ENCODE results near the gene GCNT2.

Gene GCNT2

DNA sequence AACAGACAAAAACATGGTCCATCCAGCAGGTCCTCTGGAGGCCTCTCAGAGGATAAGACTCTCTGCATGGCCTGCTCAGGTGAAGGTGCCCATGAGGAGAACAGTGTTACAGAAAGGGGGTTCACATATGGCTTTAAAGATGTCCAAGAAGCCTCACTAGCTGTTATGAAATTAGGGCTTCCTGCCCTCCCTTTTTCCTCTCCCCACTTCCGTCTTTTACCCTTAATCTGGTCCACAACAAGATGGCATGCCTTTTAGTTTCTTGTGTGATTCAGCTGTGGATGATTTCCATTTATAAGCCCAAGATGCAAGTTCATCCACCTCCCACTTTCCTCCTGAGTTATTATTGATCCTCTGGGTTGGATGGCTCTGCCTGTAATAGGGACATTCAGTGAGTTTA lies 14.0 kb downstream of the GCNT2 start:
- H3K36me3 ChIP-seq, result no peaks in the 10 kb centered on the region
- no peak for DNase-seq
- TF ChIP-seq, protein P1, sequence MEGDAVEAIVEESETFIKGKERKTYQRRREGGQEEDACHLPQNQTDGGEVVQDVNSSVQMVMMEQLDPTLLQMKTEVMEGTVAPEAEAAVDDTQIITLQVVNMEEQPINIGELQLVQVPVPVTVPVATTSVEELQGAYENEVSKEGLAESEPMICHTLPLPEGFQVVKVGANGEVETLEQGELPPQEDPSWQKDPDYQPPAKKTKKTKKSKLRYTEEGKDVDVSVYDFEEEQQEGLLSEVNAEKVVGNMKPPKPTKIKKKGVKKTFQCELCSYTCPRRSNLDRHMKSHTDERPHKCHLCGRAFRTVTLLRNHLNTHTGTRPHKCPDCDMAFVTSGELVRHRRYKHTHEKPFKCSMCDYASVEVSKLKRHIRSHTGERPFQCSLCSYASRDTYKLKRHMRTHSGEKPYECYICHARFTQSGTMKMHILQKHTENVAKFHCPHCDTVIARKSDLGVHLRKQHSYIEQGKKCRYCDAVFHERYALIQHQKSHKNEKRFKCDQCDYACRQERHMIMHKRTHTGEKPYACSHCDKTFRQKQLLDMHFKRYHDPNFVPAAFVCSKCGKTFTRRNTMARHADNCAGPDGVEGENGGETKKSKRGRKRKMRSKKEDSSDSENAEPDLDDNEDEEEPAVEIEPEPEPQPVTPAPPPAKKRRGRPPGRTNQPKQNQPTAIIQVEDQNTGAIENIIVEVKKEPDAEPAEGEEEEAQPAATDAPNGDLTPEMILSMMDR (IDR thresholded peaks at IDR 0.05; ENCODE audit: low read depth, low read length), result no peak
- no peak overlapping the region for H3K4me3 ChIP-seq (ENCODE audit: low read depth, low read length)
- H3K27ac ChIP-seq, result no peak overlapping the region
- no peaks in the 10 kb centered on the region for H3K9me3 ChIP-seq (ENCODE audit: severe bottlenecking)
- no peaks in the 10 kb centered on the region for H3K27me3 ChIP-seq (ENCODE audit: insufficient read depth, low read depth, severe bottlenecking)

DNA sequence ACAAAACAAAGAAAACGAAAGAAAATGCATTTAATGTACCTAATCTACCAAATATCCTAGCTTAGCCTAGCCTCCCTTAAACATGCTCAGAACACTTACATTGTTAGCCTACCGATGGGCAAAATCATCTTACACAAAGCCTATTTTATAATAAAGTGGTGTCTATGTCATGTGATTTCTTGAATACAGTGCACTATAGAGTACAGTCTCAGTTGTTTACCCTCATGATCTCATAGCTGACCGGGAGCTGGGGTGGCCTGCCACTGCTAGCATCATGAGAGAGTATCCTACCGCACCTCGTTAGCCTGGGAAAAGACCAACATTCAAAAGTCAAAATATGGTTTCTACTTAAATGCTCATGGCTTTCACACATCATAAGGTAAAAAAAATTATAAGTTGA lies 16.6 kb downstream of the GCNT2 start:
- Histone ChIP-seq H3K4me3 (ENCODE audit: low read depth, low read length) (no peak overlapping the region), H3K27ac (no peak overlapping the region)
- TF ChIP-seq, protein P1 (IDR thresholded peaks at IDR 0.05; ENCODE audit: low read depth, low read length), result no peak

DNA sequence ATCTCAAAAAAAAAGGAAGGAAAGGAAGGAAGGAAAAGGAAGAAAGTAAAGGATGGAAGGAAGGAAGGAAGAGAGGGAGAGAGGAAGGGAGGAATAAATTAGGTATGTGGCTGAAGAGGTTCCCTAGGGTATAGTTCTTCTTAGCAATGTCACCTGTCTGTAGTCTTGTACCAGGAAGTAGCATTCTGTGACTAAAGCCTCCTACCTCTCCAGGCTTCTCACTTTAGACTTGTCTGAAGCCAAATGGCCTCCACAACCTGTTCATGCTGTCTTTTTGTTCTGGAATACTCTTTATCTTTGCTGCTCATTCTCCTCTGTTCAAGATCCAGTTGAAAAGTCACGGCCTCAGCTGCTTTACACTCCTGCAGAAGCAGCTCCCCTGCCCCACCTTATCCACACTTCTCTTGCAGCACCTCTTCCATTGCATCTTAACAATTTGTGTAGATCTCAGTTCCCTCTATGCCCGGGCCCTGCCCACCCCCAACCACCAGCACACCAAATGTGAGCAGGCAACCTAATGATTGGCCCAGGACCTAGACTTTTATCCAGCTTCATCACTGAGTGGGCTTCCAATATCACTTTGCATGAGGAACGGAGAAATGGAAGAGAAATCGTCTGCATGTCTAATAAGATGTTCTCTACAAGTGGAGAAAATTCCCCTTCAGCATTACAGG lies 19.1 kb downstream of the GCNT2 start:
- Histone ChIP-seq H3K4me3 (ENCODE audit: low read depth, low read length) (no peak overlapping the region), H3K27me3 (ENCODE audit: insufficient read depth, low read depth, severe bottlenecking) (no peaks in the 10 kb centered on the region), H3K36me3 (no peaks in the 10 kb centered on the region), H3K9me3 (ENCODE audit: severe bottlenecking) (no peaks in the 10 kb centered on the region), H3K27ac (no peak overlapping the region)
- TF ChIP-seq, protein P1 (IDR thresholded peaks at IDR 0.05; ENCODE audit: low read depth, low read length), result no peak
- DNase-seq, result no peak

More for the DNA sequence above, 16.6 kb downstream of the GCNT2 start:
- no peaks in the 10 kb centered on the region for H3K36me3 ChIP-seq
- no peak for DNase-seq
- no peaks in the 10 kb centered on the region for H3K9me3 ChIP-seq (ENCODE audit: severe bottlenecking)
- H3K27me3 ChIP-seq (ENCODE audit: insufficient read depth, low read depth, severe bottlenecking), result no peaks in the 10 kb centered on the region

DNA sequence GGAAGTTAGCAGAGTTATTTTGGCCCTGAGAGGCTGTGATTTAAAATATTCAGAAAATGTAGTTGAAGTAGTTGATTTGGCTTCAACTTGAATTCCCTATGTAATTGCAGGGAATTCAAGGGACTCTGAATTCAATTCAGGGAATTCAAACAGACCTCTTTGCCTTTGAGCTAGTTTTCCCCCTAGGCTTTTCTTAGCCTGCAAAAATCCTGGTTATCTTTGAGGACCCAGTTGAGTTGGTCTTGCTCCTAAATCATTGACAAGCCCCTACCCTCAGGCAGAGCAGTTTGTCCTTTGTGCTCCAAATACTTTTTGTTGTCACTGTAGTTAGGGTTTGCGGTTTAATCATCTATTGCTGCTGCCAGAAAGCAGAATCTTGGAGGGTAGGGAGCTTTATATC lies 20.4 kb downstream of the GCNT2 start:
- Histone ChIP-seq H3K4me3 (ENCODE audit: low read depth, low read length) (no peak overlapping the region), H3K36me3 (no peaks in the 10 kb centered on the region), H3K27me3 (ENCODE audit: insufficient read depth, low read depth, severe bottlenecking) (no peaks in the 10 kb centered on the region), H3K9me3 (ENCODE audit: severe bottlenecking) (no peaks in the 10 kb centered on the region), H3K27ac (no peak overlapping the region)
- TF ChIP-seq, protein P1 (IDR thresholded peaks at IDR 0.05; ENCODE audit: low read depth, low read length), result no peak
- no peak for DNase-seq

DNA sequence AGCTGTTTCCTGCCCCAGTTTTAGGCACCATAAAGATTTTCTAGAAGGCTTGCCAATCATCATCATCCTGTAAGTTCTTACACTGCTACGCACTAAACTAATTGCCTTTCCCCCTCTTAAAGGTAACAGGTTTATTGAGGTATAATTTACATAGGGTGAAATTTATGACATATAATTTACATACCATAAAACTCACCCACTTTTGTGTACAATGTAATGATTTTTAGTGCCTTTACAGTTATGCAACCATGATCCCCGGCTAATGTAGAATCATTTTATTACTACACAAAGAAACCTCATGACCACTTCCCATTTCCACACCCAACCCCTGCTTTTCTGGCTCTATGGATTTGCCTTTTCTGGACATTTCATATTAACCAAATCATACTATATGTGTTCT lies 21.1 kb downstream of the GCNT2 start:
- DNase-seq, result no peak
- TF ChIP-seq, protein P1 (IDR thresholded peaks at IDR 0.05; ENCODE audit: low read depth, low read length), result no peak
- H3K27ac ChIP-seq, result no peak overlapping the region
- H3K27me3 ChIP-seq (ENCODE audit: insufficient read depth, low read depth, severe bottlenecking), result no peaks in the 10 kb centered on the region
- H3K4me3 ChIP-seq (ENCODE audit: low read depth, low read length), result no peak overlapping the region
- no peaks in the 10 kb centered on the region for H3K36me3 ChIP-seq
- no peaks in the 10 kb centered on the region for H3K9me3 ChIP-seq (ENCODE audit: severe bottlenecking)

DNA sequence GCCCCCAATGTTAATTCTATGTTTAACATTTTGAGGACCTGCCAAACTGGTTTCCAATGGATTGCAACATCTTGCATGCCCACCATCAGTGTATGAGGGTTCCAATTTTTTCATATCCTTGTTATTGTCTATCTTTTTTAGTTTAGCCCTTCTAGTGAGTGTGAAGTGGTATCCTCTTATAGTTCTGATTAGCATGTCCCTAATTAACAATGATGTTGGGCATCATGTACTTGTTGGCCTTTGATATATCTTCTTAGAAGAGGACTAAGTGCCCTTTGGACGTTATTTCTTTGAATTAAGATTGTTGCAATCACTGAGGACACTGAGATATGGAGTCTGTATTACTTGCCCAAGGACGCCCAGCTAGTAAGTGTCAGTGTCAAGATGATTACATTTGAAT lies 22.3 kb downstream of the GCNT2 start:
- H3K4me3 ChIP-seq (ENCODE audit: low read depth, low read length), result no peak overlapping the region
- no peaks in the 10 kb centered on the region for H3K36me3 ChIP-seq
- H3K9me3 ChIP-seq (ENCODE audit: severe bottlenecking), result no peaks in the 10 kb centered on the region
- no peak for DNase-seq
- no peaks in the 10 kb centered on the region for H3K27me3 ChIP-seq (ENCODE audit: insufficient read depth, low read depth, severe bottlenecking)
- TF ChIP-seq, protein P1 (IDR thresholded peaks at IDR 0.05; ENCODE audit: low read depth, low read length), result no peak
- H3K27ac ChIP-seq, result no peak overlapping the region

Measured in WERI-Rb-1 (cell line).